ENCODE measurements around the gene BMP3. TPM values are rescaled to one million over a fixed set of nuclear protein-coding genes. Genes with fewer than 3 reads are reported as not detected.

Gene BMP3
- total and polyA plus RNA-seq, 8 donors: 8.9 to 92.0 (median 70.5) TPM

GRCh38 chr4:81065446-81065845 is 34.9 kb downstream of the BMP3 start:
- Histone ChIP-seq H3K9me3 (no peaks in the 10 kb centered on the region), H3K27ac (no peak overlapping the region), H3K27me3 (no peaks in the 10 kb centered on the region), H3K4me3 (no peak overlapping the region), H3K36me3 (no peaks in the 10 kb centered on the region), H3K4me1 (no peaks in the 10 kb centered on the region)
- ATAC-seq: no peak
- no peak for TF ChIP-seq CTCF (IDR thresholded peaks at IDR 0.05)
- DNase-seq: no peak
- intact Hi-C loops (cut with DNase I): no loop called here

GRCh38 chr4:81069706-81070331 is 39.3 kb downstream of the BMP3 start:
- Histone ChIP-seq H3K36me3 (no peaks in the 10 kb centered on the region), H3K9me3 (no peaks in the 10 kb centered on the region), H3K27ac (no peak overlapping the region), H3K4me3 (no peak overlapping the region), H3K27me3 (no peaks in the 10 kb centered on the region), H3K4me1 (no peaks in the 10 kb centered on the region)
- peak; percentile 80 to 86 for TF ChIP-seq CTCF (IDR thresholded peaks at IDR 0.05)
- ATAC-seq (peak; percentile 100), DNase-seq (peak in 3 of 4 donors; percentile 45 to 86 (median 70))
- intact Hi-C loops (cut with DNase I): loop anchor here in 1 of 2 donors (10.0 kb wide), 1 partner anchor 285 kb away; no protein-coding TSS in a partner anchor

- intact Hi-C loops (cut with DNase I): loop anchor here in 1 of 2 donors (10.0 kb wide), 1 partner anchor 284 kb away; no protein-coding TSS in a partner anchor
- H3K4me3 ChIP-seq: no peak overlapping the region
- no peak for ATAC-seq
Observed at GRCh38 chr4:81071013-81071412, 40.5 kb downstream of the BMP3 start.

GRCh38 chr4:81081156-81081555 is 50.6 kb downstream of the BMP3 start:
- no peak for TF ChIP-seq CTCF (IDR thresholded peaks at IDR 0.05)
- no peak overlapping the region for H3K4me3 ChIP-seq
- H3K9me3 ChIP-seq: no peaks in the 10 kb centered on the region
- no peaks in the 10 kb centered on the region for H3K4me1 ChIP-seq
- H3K36me3 ChIP-seq: no peaks in the 10 kb centered on the region
- DNase-seq: no peak
- no peak overlapping the region for H3K27ac ChIP-seq
- H3K27me3 ChIP-seq: no peaks in the 10 kb centered on the region
- intact Hi-C loops (cut with DNase I): no loop called here
- no peak for ATAC-seq

More at GRCh38 chr4:81071013-81071412, 40.5 kb downstream of the BMP3 start:
- H3K27ac ChIP-seq: no peak overlapping the region
- no peaks in the 10 kb centered on the region for H3K27me3 ChIP-seq
- no peaks in the 10 kb centered on the region for H3K36me3 ChIP-seq
- no peaks in the 10 kb centered on the region for H3K9me3 ChIP-seq
- TF ChIP-seq CTCF (IDR thresholded peaks at IDR 0.05): no peak
- no peak for DNase-seq
- no peaks in the 10 kb centered on the region for H3K4me1 ChIP-seq

- no peaks in the 10 kb centered on the region for H3K27me3 ChIP-seq
- no peak for ATAC-seq
Observed at GRCh38 chr4:81084029-81084428, 53.5 kb downstream of the BMP3 start.

More at GRCh38 chr4:81084029-81084428, 53.5 kb downstream of the BMP3 start:
- no peaks in the 10 kb centered on the region for H3K9me3 ChIP-seq
- no peak for TF ChIP-seq CTCF (IDR thresholded peaks at IDR 0.05)
- H3K4me1 ChIP-seq: no peaks in the 10 kb centered on the region
- H3K27ac ChIP-seq: no peak overlapping the region
- intact Hi-C loops (cut with DNase I): no loop called here
- H3K4me3 ChIP-seq: no peak overlapping the region
- no peaks in the 10 kb centered on the region for H3K36me3 ChIP-seq
- no peak for DNase-seq

Data from left lung (tissue), 10 donors.